ENCODE data around the gene TPSB2. TPM values are rescaled to one million over a fixed set of nuclear protein-coding genes. Genes with fewer than 3 reads are reported as not detected.

Gene TPSB2
- total RNA-seq, 1 donor from 2014 or later, result not detected

DNA sequence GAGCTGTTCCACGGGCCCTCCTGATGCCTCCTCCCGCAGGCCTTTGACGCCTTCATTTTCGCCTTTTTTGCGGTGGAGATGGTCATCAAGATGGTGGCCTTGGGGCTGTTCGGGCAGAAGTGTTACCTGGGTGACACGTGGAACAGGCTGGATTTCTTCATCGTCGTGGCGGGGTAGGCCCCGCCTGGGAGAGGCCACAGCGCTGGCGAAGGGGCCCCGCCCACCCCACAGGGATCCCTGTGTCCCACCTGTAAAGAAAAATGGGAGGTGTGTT is 34.7 kb downstream of the TPSB2 start:
- no peak for TF ChIP-seq CTCF (IDR thresholded peaks at IDR 0.05; ENCODE audit: unreplicated experiment)
- no peak overlapping the region for H3K4me3 Mint-ChIP-seq (ENCODE audit: unreplicated experiment)
- no peaks in the 10 kb centered on the region for H3K4me1 Mint-ChIP-seq (ENCODE audit: unreplicated experiment)
- DNase-seq (ENCODE audit: low spot score), result no peak
- no peaks in the 10 kb centered on the region for H3K9me3 Mint-ChIP-seq (ENCODE audit: unreplicated experiment)
- H3K27me3 Mint-ChIP-seq (ENCODE audit: unreplicated experiment), result peaks cover 3% of the 10 kb centered on the region
- H3K27ac Mint-ChIP-seq (ENCODE audit: unreplicated experiment), result no peak overlapping the region
- no peaks in the 10 kb centered on the region for H3K36me3 Mint-ChIP-seq (ENCODE audit: low read depth, unreplicated experiment)

DNA sequence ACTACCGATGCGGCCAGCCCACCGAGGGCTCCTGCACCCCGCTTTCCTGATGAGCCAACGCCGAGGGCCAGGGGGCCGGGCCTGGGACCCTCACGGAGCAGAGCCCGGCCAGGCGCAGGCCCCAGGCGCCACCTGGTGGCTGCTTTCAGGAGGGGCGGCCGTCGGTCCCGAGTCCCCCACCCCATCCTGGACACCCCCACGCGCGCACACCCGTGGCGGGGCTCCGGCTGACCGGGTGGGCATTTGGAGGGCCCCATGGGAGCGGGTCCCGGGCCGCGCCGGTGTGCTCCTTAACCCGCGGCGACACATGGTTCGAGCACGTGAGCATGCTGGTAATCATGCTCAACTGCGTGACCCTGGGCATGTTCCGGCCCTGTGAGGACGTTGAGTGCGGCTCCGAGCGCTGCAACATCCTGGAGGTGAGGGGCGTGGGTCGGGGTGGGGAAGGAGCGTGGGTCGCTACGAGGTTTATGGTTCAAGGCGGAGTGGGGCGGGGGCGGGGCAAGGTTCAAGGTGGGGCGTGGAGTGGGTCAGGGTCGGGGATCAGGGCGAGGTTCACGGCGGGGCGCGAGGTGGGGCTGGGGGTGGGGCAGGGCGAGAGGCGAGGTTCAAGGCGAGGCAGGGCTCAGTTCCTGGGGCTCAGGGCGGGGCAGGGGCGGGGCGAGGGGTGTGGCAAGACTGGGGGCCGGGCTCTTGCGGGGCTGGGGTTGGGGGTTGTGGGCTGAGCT is 35.2 kb downstream of the TPSB2 start:
- DNase-seq (ENCODE audit: low spot score), result peak; percentile 51
- Mint-ChIP-seq H3K4me1 (ENCODE audit: unreplicated experiment) (no peaks in the 10 kb centered on the region), H3K36me3 (ENCODE audit: low read depth, unreplicated experiment) (no peaks in the 10 kb centered on the region), H3K27ac (ENCODE audit: unreplicated experiment) (no peak overlapping the region), H3K9me3 (ENCODE audit: unreplicated experiment) (no peaks in the 10 kb centered on the region), H3K4me3 (ENCODE audit: unreplicated experiment) (no peak overlapping the region), H3K27me3 (ENCODE audit: unreplicated experiment) (peaks cover 3% of the 10 kb centered on the region)
- TF ChIP-seq CTCF (IDR thresholded peaks at IDR 0.05; ENCODE audit: unreplicated experiment), result peak; percentile 90

- H3K4me1 Mint-ChIP-seq (ENCODE audit: unreplicated experiment), result no peaks in the 10 kb centered on the region
- DNase-seq (ENCODE audit: low spot score), result no peak
- no peaks in the 10 kb centered on the region for H3K9me3 Mint-ChIP-seq (ENCODE audit: unreplicated experiment)
- peaks cover 3% of the 10 kb centered on the region for H3K27me3 Mint-ChIP-seq (ENCODE audit: unreplicated experiment)
- H3K27ac Mint-ChIP-seq (ENCODE audit: unreplicated experiment), result no peak overlapping the region
- H3K36me3 Mint-ChIP-seq (ENCODE audit: low read depth, unreplicated experiment), result no peaks in the 10 kb centered on the region
- H3K4me3 Mint-ChIP-seq (ENCODE audit: unreplicated experiment), result no peak overlapping the region
- TF ChIP-seq CTCF (IDR thresholded peaks at IDR 0.05; ENCODE audit: unreplicated experiment), result no peak
Observed at GRCh38 chr16:1193825-1194581, 36.0 kb downstream of the TPSB2 start.

- Mint-ChIP-seq H3K4me1 (ENCODE audit: unreplicated experiment) (no peaks in the 10 kb centered on the region), H3K27ac (ENCODE audit: unreplicated experiment) (no peak overlapping the region), H3K9me3 (ENCODE audit: unreplicated experiment) (no peaks in the 10 kb centered on the region), H3K4me3 (ENCODE audit: unreplicated experiment) (no peak overlapping the region), H3K36me3 (ENCODE audit: low read depth, unreplicated experiment) (no peaks in the 10 kb centered on the region), H3K27me3 (ENCODE audit: unreplicated experiment) (peaks cover 3% of the 10 kb centered on the region)
- TF ChIP-seq CTCF (IDR thresholded peaks at IDR 0.05; ENCODE audit: unreplicated experiment), result no peak
- DNase-seq (ENCODE audit: low spot score), result no peak
Observed at GRCh38 chr16:1193143-1193824, 36.7 kb downstream of the TPSB2 start.

All from endothelial cell (in vitro differentiated cells).